ACC112 (cell line): ENCODE measurements around the gene DACH2.
"Not testable (repeated sequence)": the region's sequence is repeated elsewhere in the genome, so short reads cannot be mapped to it uniquely, and the experiment has no call there.

ENCODE experiments used
- H2AFZ ChIP-seq: fragments of 200-600 bp; sonication (generic); one replicate; pipeline ENCODE4 v1.6.0; 2017; ENCODE audit warnings: antibody characterized with exemption, low read length; ENCODE audit not compliant: unreplicated experiment
- H3K27ac ChIP-seq: fragments of 200-600 bp; sonication (generic); 2 replicates; pipeline ENCODE4 v1.5.1; 2014; ENCODE audit warnings: low read depth, mild to moderate bottlenecking, antibody characterized with exemption, low read length, moderate library complexity
- H3K27me3 ChIP-seq: fragments of 200-600 bp; sonication (generic); 2 replicates; pipeline ENCODE4 v1.6.1; 2014; ENCODE audit warnings: mild to moderate bottlenecking, antibody characterized with exemption, low read length, moderate library complexity, mixed read lengths; ENCODE audit not compliant: insufficient read depth
- H3K36me3 ChIP-seq: fragments of 200-600 bp; sonication (generic); 2 replicates; pipeline ENCODE4 v1.6.1; 2016; ENCODE audit warnings: mild to moderate bottlenecking, antibody characterized with exemption, low read length, moderate library complexity, mixed read lengths; ENCODE audit not compliant: insufficient read depth
- H3K4me1 ChIP-seq: fragments of 200-600 bp; sonication (generic); one replicate; pipeline ENCODE4 v1.6.1; 2016; ENCODE audit warnings: low read length, mixed read lengths; ENCODE audit not compliant: insufficient read depth, unreplicated experiment, control insufficient read depth
- H3K4me3 ChIP-seq: fragments of 200-600 bp; sonication (generic); 2 replicates; pipeline ENCODE4 v1.5.1; 2014; ENCODE audit warnings: mild to moderate bottlenecking, low read depth, low read length
- H3K79me2 ChIP-seq: fragments of 200-600 bp; sonication (generic); one replicate; pipeline ENCODE4 v1.6.0; 2016; ENCODE audit warnings: low read length; ENCODE audit not compliant: control insufficient read depth, unreplicated experiment, insufficient read depth

The DACH2 gene

DNA sequence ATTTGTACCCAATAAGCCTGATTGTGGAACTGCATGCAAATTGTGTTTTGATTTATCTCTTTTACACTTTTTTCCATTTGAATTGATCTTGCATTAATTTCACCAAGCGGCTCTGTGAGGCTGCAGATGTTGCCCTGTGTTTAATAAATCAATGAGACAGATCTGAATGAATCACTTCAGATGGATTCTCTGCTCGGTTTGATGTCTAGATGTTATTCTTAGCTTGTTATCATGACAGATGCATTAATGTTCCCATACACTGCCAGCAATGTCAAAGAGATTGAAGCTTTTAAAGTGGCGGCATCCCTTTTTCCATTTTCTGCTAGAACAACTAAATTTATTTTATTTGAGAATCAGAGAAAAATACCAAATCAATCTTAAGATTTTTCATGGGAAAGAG is 6.3 kb downstream of the DACH2 start:
- no peak overlapping the region for H3K4me3 ChIP-seq
- no peak overlapping the region for H3K27ac ChIP-seq
- H3K4me1 ChIP-seq, result no peaks in the 10 kb centered on the region
- no peaks in the 10 kb centered on the region for H3K36me3 ChIP-seq
- peaks cover 12% of the 10 kb centered on the region for H3K27me3 ChIP-seq
- no peak overlapping the region for H2AFZ ChIP-seq
- peaks cover 2% of the 10 kb centered on the region for H3K79me2 ChIP-seq

DNA sequence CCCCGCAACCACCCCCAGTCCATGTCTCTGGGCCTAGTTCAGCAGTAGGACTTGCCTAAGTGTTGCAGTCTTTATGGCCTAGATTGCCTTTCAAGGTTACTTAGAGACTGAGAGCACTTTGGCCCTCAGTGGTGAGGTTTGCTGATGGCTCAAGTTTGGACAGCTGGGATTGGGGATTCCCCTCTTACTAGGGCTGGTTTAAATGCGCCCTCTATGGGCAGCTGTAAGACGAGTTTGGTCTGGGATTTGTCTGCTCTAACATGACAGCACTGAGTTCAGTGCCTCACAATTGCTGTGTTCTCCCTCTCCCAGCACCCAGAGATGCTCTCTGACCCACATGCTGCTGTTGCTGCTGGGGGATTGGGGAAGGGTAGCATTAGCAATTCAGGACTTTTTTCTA is 23.1 kb downstream of the DACH2 start:
- Histone ChIP-seq H3K4me1 (no peaks in the 10 kb centered on the region), H2AFZ (no peak overlapping the region), H3K36me3 (no peaks in the 10 kb centered on the region), H3K79me2 (no peaks in the 10 kb centered on the region), H3K27me3 (no peaks in the 10 kb centered on the region), H3K27ac (no peak overlapping the region), H3K4me3 (no peak overlapping the region)

DNA sequence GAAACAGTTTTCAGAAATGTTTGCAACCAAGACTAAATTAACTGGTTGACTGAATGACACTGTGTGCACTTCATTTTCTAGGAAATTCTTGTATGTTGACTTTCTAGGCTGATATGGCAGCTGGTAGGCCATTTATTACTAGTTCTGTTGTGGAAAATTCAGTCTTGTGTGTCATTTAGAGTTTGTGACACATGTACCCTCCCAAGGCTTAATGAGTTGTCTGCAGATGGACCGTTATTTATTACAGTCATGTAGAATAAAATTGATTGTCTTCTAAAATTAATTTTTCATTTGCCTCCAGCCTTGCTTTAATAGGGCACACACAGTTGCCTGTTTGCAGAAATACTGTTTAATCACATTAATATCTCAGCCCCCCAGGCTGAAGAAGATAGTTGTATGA is 30.7 kb downstream of the DACH2 start:
- no peaks in the 10 kb centered on the region for H3K79me2 ChIP-seq
- no peak overlapping the region for H3K4me3 ChIP-seq
- no peaks in the 10 kb centered on the region for H3K4me1 ChIP-seq

DNA sequence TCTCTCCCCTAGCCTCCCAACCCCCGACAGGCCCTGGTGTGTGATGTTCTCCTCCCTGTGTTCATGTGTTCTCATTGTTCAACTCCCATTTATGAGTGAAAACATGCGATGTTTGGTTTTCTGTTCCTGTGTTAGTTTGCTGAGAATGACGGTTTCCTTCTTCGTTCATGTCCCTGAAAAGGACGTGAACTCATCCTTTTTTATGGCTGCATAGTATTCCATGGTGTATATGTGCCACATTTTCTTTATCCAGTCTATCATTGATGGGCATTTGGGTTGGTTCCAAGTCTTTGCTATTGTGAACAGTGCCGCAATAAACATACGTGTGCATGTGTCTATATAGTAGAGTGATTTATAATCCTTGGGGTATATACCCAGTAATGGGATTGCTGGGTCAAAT is 33.1 kb downstream of the DACH2 start:
- H3K27me3 ChIP-seq, H3K27ac ChIP-seq, H3K4me3 ChIP-seq, H3K36me3 ChIP-seq, H2AFZ ChIP-seq, H3K79me2 ChIP-seq, H3K4me1 ChIP-seq: not testable (repeated sequence)

More for the DNA sequence above, 30.7 kb downstream of the DACH2 start:
- H3K36me3 ChIP-seq, result no peaks in the 10 kb centered on the region
- no peaks in the 10 kb centered on the region for H3K27me3 ChIP-seq
- H2AFZ ChIP-seq, result no peak overlapping the region
- H3K27ac ChIP-seq, result no peak overlapping the region

DNA sequence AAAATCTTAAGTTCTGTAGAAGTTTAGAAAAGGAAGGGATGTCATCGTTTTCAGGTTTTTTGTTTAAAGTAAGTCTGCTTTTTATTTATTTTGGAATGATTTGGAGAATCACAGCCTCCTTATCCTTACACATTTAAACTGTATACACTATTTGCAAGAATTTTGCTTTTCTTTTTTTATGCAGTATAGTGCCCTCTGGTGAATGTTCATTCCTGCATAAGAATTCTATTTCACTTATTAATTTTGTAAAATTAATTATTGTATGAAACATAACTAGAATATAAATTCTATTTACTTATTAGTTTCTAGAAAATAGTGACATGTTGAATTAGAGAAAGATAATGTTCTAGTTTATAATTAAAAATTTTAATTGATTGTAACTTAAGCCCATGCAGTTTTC is 44.6 kb downstream of the DACH2 start:
- no peaks in the 10 kb centered on the region for H3K4me1 ChIP-seq
- no peaks in the 10 kb centered on the region for H3K36me3 ChIP-seq
- no peak overlapping the region for H3K4me3 ChIP-seq
- H3K27ac ChIP-seq, result no peak overlapping the region
- no peaks in the 10 kb centered on the region for H3K27me3 ChIP-seq
- H3K79me2 ChIP-seq, result no peaks in the 10 kb centered on the region
- no peak overlapping the region for H2AFZ ChIP-seq

DNA sequence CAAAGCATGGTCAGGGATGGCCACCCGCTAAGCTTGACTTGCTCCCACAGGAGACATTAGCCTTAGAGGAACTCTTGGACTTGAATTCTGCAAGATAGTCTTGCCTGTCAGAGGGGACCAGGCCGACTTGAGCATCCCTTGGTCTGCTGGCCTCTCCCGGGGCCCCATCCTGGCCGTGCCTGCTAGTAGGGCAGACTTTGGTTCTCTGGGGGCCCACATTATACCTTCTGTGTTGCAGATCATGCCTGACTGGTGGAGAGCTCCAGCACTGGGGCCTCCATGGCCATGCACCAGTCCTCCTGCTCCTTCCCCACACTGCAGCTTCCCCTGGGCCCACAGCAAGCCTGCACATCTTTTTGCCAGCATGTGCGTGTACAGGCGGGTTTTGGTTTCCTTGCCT is 46.5 kb downstream of the DACH2 start:
- H2AFZ ChIP-seq, result no peak overlapping the region
- H3K4me1 ChIP-seq, result no peaks in the 10 kb centered on the region
- H3K4me3 ChIP-seq, result no peak overlapping the region
- H3K27ac ChIP-seq, result no peak overlapping the region
- no peaks in the 10 kb centered on the region for H3K27me3 ChIP-seq
- no peaks in the 10 kb centered on the region for H3K36me3 ChIP-seq
- H3K79me2 ChIP-seq, result no peaks in the 10 kb centered on the region

DNA sequence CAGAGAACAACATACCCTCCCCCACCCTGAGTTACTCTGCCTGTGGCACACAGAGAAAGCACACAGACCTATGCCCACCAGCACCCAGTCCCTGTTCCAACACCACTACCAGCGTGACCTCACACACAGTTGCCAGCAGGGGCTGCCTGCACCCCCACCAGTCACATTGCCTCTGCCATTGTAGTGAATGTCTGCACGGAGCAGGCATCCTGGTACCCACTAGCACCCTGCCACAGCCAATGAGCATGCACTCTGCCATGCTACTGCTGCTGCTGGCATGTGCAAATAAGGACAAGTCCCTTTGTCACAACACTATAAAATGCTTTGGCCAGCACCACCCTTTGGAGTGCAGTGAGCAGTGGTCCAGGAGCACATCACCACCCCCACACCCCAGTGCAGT is 47.1 kb downstream of the DACH2 start:
- Histone ChIP-seq H3K27me3 (no peaks in the 10 kb centered on the region), H3K79me2 (no peaks in the 10 kb centered on the region)

DNA sequence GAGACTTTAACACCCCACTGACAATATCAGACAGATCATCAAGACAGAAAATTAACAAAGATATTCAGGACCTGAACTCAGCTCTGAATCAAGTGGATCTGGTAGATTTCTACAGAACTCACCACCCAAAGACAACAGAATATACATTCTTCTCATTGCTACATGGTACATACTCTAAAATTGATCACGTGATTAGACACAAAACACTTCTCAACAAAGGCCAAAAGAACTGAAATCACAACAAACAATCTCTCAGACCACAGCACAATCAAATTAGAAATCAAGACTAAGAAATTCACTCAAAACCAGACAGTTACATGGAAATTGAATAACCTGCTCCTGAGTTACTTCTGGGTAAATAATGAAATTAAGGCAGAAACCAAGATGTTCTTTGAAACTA is 49.6 kb downstream of the DACH2 start:
- H3K27ac ChIP-seq, result no peak overlapping the region
- H3K27me3 ChIP-seq, result no peaks in the 10 kb centered on the region
- no peak overlapping the region for H2AFZ ChIP-seq

More for the DNA sequence above, 47.1 kb downstream of the DACH2 start:
- Histone ChIP-seq H3K4me3 (no peak overlapping the region), H3K4me1 (no peaks in the 10 kb centered on the region), H3K27ac (no peak overlapping the region), H2AFZ (no peak overlapping the region), H3K36me3 (no peaks in the 10 kb centered on the region)

DNA sequence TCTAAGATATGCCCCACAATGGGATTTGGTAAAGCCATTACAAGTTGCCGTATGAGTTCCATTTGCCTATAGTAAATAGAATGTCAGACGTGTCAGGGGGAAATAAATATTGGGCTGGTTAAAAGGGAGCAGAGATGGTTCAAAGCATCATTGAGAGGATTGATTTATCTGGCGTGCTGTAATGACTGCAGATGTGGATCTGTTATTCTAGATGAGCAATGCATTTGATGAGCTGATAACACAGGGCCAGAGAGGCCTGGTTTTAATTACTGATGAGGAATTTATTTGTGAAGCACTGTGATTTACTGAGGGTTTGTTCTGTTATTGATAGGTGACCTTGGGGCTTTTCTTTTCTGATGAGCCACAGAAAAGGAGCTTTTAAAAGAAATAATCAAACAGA is 62.5 kb downstream of the DACH2 start:
- H3K79me2 ChIP-seq, result no peaks in the 10 kb centered on the region
- no peaks in the 10 kb centered on the region for H3K4me1 ChIP-seq
- H3K27ac ChIP-seq, result no peak overlapping the region
- no peak overlapping the region for H2AFZ ChIP-seq
- H3K4me3 ChIP-seq, result no peak overlapping the region
- no peaks in the 10 kb centered on the region for H3K27me3 ChIP-seq
- no peaks in the 10 kb centered on the region for H3K36me3 ChIP-seq

More for the DNA sequence above, 49.6 kb downstream of the DACH2 start:
- Histone ChIP-seq H3K36me3 (no peaks in the 10 kb centered on the region), H3K4me3 (no peak overlapping the region), H3K4me1 (no peaks in the 10 kb centered on the region), H3K79me2 (no peaks in the 10 kb centered on the region)

DNA sequence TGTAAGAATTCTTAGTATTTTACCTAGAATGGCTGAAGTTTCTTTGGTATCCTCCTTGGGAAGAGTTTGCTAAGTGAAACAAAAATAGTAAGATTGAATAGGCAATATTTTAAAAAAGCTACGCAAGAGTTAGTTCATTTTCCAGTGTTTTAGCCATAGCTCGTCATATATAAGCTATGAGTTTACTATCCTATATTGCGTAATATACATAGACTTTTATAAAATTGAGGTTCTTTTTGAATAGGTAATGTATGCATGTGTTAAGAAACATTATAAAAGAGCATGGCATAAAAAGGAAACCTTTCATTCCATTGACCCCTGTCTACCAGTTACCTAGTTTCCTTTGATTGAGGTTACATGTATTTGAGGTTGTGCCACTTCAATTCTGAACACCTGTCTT is 67.0 kb downstream of the DACH2 start:
- no peak overlapping the region for H2AFZ ChIP-seq
- H3K4me3 ChIP-seq, result no peak overlapping the region
- no peaks in the 10 kb centered on the region for H3K27me3 ChIP-seq
- no peaks in the 10 kb centered on the region for H3K79me2 ChIP-seq
- H3K36me3 ChIP-seq, result no peaks in the 10 kb centered on the region
- no peak overlapping the region for H3K27ac ChIP-seq
- H3K4me1 ChIP-seq, result no peaks in the 10 kb centered on the region

DNA sequence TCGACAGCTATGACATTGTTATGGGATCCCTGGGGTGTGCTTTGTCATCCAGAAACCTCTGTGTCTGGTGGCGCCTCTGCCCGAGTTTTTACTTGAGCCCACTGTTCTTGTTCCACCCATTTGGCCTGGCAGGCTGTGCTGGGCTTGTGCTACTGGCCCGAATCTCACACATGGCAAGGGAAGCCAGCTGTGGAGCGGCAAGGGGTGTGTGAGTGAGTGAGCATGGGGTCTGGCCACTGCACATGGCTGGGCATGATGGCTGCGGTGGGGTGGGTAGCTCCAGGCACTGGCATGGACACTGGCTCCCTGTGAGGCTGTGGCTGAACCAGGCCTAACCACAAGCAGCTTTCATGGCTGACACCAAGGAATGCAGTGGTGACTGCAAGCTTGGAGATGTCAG is 89.2 kb downstream of the DACH2 start:
- Histone ChIP-seq H3K27ac (no peak overlapping the region), H3K36me3 (no peaks in the 10 kb centered on the region), H3K4me1 (no peaks in the 10 kb centered on the region), H3K4me3 (no peak overlapping the region), H3K27me3 (no peaks in the 10 kb centered on the region), H3K79me2 (no peaks in the 10 kb centered on the region), H2AFZ (no peak overlapping the region)

DNA sequence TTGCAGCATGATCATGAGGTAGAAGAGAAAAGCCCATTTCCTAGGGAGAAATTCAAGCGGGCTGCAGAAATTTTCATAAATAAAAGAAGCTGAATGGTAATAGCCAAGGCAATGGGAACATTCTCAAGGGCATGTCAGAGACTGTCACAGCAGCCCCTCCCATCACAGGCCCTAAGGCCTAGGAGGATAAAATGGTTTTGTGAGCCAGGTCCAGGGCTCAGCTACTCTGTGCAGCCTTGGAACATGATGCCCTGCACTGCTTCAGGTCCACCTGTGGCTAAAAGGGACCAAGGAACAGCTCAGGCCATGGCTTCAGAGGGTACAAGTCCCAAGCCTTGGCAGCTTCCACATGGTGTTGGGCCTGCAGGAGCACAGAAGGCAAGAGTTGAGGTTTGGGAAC is 93.3 kb downstream of the DACH2 start:
- H3K79me2 ChIP-seq, result no peaks in the 10 kb centered on the region
- no peak overlapping the region for H3K4me3 ChIP-seq
- no peak overlapping the region for H2AFZ ChIP-seq
- H3K27me3 ChIP-seq, result no peaks in the 10 kb centered on the region
- no peaks in the 10 kb centered on the region for H3K36me3 ChIP-seq
- no peaks in the 10 kb centered on the region for H3K4me1 ChIP-seq
- no peak overlapping the region for H3K27ac ChIP-seq
